HG03139 (cell line): ENCODE data around the gene DET1.
"Not testable (repeated sequence)": the region's sequence is repeated elsewhere in the genome, so short reads cannot be mapped to it uniquely, and the experiment has no call there.

Experiments
- ATAC-seq: cut with Tn5 transposase; IDR thresholded peaks from one replicate; pipeline ENCODE4 v1.9.1; 2021; ENCODE audit not compliant: unreplicated experiment

Gene DET1

DNA sequence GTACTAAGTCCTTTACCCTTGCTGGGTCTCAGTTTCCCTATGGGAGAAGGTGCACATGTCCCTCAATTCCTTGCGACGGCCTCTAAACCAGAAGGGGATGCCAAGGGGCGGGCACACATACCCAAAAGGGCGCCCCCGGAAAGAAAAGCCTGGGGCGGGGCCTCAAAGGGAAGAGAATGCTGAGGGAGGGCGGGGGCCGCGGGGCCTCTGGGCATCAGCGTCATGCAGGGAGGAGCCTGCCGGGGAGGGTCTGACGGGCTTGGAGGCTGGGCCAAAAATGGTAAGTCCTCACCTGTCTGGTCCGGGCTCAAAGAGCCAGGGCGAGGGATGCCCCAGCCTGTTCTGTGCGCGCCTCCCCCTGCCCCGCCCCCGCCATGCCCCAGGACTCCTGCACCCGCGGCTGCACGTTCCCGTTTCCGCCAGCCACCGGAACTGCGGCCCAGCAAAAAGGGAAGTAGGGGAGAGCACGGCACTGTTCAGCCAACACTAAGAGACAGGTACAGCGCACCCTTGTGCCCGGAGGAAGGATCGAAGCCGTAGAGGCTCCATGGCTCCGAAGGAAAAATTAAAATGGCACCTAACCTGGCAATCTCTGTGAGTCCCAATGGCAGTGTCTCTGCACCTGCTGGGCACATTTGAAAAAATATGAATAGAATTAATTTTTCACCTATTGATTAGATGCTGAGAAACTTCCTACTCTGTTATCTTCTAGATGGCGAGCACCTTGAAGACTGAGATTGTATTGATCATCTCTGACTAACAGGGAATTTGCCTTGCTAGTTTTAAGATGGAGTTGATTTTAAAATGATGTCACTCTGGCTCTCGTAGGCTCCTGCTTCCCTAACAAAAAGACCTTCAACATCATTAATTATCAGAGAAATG, at the start of gene DET1:
DET1 (minus strand) TSS at position 434 of the 882 bp plus-strand sequence. CDS start 14,976 bp downstream, outside the sequence.
- ATAC-seq: peak; percentile 98

DNA sequence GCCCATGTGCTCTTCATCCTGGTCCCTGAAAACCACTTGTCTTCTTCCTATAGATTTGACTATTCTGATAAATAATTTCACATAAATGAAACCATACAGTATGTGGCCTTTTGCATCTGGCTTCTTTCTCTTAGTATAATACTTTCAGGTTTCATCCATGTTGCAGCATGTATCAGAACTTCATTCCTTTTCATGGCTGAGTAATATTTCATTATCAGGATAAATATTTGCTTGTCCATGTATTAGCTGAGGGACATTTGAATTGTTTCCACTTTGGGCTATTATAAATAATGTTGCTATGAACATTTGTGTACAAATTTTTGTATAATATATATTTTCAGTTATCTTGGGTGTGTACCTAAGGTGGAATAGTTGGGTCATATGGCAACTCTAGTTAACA, 44.9 kb upstream of the DET1 start:
- ATAC-seq: no peak

DNA sequence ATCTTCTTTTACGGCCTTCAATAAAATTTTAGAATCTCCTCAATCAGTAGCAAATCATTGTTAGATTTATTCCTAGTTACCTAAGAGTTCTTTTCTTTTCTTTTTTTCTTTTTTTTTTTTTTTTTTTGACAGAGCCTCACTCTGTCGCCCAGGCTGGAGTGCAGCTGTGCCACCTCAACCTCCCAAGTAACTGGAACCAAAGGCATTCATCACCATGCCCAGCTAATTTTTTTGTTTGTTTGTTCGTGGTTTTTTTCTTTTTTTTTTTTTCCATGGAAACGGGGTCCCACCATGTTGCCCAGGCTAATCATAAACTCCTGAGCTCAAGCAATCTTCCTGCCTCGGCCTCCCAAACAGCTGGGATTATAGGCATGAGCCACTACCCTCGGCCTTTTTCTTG, 44.3 kb upstream of the DET1 start:
- no peak for ATAC-seq

DNA sequence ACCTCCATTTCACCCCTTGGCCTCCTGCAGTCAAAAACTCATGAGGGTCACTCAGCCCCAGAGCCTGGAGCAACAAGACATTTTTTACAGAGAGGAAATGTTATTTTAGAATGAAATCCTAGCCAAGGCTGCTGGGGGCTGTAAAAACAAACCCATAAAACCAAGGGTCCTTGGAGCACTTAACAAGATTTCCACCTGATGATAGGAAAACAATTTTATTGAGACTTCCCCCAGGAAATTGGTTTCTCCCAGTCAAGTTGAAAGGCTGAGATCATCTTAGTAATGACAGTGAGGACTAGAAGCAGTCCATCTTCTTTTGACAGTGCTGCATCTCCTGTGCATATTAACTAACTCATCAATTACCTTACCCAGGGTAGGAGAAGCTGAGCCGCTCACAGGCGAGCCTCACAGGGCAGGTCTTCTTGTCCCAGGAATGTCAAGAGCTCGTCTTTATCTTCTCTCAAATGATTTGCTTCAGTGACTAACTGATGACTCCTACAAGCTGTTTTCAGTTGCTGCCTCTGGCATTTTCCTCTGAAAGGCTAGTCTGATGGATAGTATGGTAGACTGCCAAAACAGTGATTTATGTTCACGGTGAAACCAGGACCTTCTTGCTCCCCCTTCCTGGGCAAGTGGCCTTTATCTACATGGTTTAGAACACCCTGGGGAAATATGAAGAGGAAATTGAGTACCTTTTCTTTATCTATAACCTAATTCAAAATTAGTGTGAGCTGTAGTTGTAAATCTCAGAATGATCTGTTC, 40.1 kb upstream of the DET1 start:
- no peak for ATAC-seq

DNA sequence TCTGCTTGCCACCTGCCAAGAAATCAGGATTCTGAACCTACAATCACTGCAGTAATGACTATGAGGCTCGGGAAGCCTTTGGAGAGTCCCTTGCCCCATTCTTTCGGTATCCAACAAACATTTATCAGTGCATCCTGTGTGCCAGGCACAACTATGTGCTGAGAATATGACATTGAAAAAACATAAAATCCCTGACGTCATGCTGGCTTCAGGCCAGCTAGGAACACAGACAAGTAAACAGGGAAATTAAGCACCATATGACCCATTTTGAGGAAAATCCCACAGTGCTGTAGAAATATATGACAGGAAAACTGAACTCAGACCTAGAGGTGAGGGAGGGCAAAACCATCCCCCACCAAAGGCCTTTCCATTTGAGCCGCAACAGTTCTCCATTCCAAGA, 34.1 kb upstream of the DET1 start:
- ATAC-seq: no peak

DNA sequence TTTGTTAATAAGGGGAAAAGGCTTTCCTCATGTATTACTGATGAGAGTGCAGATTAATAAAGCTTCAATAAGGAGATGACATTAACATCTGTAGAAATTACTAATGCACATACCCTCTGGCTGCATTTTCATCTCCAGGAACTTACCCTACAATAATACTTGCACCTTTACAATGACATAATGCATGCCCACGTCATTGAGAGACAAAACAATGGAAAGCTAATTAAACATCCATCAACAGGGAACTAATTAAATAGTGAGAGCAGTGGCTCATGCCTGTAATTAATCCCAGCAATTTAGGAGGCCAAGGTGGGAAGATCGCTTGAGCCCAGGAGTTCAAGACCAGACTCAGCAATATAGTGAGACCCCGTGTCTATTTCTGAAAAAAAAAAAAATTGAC, 32.8 kb upstream of the DET1 start:
- ATAC-seq: no peak

DNA sequence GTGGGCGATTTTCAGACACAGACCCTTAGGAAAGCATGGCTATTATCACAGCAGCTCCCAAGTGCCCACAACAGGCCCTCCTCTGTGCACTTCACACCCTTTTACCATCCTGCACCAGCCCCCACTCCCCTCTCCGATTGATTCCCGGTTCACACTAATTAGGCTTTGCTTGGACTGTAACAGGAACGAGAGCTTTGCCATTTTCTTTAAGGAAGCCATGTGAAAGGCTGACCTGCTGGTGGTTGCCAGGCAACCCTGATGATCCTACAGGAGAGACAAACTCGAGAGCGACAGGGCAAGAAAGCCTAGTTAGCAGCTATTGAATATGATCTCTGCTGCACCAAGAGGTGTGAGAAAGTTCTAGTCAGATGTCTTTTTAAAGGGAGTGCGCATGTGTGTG, 28.2 kb upstream of the DET1 start:
- no peak for ATAC-seq

DNA sequence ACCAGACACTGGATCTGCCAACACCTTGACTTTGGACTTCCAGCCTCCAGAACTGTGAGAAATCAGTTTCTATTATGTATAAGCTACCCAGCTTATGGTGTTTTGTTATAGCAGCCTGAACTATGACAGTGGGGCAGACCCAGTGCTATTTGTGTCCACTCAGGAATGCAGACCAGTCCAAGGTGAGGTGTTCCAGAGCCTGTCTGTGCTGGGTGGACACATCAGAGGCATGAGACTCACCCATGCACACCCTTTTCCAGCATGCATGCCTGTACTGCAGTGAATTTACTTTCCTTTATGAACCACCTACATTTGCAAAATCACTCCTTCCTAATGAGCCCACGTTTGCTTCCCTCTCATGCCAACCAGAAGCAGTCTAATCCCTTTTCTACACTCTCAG, 27.6 kb upstream of the DET1 start:
- no peak for ATAC-seq

DNA sequence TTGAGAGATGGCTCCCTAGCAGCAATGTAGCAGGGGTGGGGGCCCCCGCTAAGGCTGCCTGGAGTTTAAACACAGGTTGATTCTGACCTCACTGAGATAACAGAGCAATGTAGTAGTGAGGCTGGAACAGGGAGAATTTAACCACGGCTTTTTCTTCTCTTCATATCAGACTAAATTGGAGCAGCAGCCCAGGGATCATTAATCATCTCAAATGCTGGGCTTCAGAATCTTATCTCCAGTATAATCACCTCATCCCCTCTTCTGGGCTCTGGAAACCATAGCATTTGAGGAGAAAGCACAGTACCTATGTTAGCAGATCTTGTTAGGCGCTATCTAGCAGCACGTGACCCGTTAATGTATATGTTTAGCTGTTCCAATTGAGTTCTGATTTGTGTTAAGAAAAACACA, 25.4 kb upstream of the DET1 start:
- no peak for ATAC-seq

DNA sequence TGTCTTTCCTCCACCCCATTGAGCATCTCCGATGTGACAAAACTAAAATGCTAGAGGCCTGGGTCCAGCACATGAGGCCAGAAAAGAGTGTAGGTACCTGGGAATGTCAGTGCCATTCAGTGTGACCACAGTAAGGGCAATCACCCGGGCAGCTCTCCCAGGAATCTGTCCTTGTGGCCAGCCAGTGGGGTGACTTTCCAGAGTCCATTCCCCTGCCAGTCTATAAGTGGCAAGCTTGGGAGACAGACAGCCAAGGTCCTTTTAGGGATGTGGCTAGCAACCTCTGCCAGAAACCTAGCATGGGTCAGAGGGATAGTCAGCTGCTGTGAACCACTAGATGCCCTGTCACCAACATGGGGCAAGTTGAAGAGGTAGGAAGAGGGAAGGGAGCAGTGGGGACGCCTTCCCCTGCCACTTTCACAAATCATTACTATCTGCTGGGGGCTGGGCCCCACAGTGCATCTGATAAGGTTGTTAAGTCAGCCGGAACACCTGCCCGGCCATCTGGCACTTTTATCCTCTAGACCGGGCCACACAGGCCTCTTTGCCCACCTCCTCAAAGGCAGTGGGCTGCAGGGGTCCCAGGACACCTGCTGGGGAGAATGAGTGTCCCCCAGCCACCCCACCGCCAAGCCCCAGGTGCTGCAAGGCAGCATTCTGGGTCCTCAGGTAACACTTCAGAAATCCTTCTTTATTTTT, 24.8 kb upstream of the DET1 start:
- no peak for ATAC-seq

DNA sequence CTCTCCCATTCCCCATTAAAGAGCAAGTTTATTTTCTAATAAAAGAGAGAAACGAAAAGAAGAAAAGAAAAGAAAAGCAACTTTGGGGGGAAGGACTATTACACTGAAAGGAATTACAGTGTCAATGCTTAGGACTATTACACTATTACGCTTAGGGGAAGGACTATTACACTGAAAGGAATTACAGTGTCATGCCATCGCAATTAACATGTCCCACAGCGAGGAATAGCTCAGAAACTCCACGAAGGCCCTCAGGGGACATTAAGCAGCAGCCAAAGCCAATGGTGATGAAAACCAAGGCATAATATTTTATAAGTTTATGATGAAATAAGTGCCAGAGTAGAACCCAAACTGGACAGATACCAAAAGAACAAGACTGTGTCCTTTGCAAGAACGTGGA, 22.1 kb upstream of the DET1 start:
- ATAC-seq: no peak

DNA sequence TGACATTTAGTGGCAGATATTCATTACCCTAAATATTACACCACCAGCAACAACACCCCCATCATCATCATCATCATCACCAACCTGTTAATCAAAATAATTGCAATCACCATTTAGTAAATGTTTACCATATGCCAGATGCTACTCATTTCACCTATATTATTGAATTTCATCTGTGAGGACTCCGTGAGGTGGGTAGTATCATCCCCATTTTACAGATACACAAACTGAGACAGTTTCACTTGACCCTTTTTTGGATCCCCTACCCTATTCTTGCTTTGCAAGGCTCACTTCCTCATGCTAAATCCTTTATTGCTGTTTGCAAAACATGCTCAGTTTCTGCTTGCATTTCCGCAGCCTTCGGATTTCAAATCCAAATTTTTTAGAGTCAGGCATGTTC, 18.3 kb upstream of the DET1 start:
- ATAC-seq: no peak

DNA sequence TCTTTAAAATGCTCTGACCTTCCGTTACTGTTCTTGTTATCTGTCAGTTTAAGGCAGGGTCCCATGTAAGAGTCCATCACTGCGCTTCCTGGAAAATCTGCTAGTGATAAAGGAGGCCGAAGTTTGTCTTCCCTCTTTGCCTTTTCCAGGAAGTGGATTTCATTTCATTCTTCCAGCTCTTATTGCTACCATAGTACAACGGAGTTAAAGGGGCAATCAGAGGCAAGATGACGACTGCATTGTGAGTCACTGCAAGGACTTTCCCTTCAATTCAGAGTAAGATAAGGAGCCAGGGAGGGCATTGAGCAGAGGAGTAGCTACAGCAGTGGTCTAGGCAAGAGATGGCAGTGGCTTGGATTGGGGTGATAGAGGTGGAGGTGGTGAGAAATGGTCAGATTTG, 17.2 kb upstream of the DET1 start:
- ATAC-seq: no peak

DNA sequence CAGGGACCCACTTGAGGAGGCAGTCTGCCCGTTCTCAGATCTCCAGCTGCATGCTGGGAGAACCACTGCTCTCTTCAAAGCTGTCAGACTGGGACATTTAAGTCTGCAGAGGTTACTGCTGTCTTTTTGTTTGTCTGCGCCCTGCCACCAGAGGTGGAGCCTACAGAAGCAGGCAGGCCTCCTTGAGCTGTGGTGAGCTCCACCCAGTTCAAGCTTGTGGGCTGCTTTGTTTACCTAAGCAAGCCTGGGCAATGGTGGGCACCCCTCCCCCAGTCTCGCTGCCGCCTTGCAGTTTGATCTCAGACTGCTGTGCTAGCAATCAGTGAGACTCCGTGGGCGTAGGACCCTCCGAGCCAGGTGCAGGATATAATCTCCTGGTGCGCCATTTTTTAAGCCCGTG, 13.1 kb upstream of the DET1 start:
- not testable (repeated sequence) for ATAC-seq

DNA sequence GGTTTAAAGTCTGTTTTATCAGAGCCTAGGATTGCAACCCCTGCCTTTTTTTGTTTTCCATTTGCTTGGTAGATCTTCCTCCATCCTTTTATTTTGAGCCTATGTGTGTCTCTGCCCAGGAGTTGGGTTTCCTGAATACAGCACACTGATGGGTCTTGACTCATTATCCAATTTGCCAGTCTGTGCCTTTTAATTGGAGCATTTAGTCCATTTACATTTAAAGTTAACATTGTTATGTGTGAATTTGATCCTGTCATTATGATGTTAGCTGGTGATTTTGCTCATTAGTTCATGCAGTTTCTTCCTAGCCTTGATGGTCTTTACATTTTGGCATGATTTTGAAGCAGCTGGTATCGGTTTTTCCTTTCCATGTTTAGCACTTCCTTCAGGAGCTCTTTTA, 11.5 kb upstream of the DET1 start:
- not testable (repeated sequence) for ATAC-seq

DNA sequence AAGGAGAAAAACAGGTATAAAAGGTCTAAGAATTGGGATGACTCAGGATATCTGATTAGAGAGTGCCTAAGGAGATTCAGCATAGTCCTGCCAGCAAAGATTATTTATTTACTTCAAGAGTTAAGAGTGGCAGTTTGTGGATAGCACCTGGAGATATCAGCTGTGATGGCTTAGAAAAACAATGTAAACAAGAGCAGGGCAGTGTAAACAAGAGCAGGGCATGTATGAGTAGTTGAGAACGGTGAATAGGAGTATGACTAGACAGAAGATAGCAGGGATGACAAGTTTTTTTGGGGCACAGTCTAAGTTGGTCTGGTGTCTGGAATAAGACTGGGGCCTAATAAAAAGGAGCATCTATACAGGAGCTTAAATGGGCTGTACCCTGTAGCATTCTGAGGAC, 1.5 kb upstream of the DET1 start:
- ATAC-seq: not testable (repeated sequence)

DNA sequence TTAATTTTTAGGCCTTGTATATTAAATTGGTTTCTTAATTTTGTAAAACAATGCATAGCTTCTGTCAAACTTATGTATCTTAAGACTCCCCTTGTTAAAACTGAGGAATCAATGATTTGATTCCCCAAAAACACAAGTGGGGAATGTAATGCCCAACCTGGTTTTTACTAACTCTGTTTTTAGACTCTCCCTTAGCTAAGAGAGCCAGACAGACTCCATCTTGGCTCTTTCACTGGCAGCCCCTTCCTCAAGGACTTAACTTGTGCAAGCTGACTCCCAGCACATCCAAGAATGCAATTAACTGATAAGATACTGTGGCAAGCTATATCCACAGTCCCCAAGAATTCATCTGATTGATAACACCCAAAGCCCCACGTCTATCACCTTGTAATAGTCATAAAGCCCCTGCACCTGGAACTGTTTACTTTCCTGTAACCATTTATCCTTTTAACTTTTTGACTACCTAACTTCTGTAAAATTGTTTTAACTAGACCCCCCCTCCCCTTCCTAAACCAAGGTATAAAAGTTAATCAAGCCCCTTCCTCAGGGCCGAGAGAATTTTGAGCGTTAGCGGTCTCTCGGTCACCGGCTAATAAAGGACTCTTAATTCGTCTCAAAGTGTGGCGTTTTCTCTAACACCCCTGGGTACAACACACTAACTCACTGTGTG, 768 bp downstream of the DET1 start:
- not testable (repeated sequence) for ATAC-seq

DNA sequence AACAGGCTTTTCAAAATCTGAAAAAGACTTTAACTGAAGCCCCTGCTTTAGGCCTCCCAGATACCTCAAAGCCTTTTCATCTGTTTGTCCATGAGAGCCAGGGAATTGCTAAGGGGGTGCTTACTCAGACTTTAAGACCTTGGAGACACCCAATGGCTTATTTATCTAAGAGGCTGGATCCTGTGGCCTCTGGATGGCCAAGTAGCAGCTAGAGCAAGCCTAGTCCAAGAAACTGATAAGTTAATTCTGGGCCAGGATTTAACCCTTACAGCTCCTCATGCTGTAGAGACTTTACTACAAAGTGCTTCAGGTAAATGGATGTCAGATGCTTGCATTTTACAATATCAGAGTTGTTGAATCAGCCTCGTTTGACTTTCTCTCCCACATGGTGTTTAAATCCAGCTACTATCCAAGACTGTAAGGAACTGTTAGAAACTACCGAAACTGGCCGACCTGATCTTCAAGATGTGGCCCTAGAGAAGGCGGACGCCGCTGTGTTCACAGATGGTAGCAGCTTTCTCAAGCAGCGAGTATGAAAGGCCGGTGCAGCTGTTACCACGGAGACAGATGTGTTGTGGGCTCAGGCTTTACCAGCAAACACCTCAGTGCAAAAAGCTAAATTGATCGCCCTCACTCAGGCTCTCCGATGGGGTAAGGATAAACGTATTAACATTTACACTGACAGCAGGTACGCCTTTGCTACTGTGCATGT, 3.3 kb downstream of the DET1 start:
- no peak for ATAC-seq

DNA sequence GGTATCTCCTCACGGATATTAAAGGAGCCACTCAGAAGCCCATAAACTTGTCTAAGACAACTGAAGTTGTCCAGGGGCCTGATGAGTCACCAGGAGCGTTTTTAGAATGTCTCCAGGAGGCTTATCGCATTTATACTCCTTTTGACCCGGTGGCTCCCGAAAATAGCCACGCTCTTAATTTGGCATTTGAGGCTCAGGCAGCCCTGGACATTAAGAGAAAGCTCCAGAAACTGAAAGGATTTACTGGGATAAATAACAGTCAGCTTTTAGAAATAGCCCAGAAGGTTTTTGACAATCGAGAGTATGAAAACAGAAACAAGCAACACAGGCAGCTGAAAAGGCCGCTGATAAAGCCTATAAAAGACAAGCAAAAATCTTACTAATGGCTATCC, 4.1 kb downstream of the DET1 start:
- ATAC-seq: no peak

DNA sequence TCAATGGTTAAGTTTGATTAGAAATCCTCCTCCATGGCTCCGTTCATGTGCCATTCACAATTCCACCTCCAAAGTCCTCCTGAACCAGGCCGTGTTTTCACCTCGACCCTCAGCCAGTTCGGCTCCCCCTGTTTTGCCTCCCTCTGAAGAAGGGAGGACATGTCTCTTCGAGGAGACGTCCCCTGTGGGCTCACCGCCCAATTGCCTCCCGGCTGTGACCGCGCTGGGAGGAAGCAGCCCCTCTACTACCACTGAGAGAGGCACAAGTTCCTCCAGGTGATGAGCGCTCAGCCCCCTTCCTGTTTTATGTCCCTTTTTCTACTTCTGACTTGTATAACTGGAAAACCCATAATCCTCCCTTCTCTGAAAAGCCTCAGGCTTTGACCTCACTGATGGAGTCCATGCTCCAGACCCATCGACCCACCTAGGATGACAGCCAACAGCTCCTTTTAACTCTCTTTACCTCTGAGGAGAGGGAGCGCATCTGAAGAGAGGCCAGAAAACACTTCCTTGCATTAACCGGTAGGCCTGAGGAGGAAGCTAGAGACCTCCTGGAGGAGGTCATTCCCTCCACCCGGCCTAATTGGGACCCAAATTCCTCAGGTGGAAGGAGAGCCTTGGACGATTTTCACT, 4.7 kb downstream of the DET1 start:
- ATAC-seq: no peak
